Activated naive CD8-positive, alpha-beta T cell treated with anti-CD3 and anti-CD28 coated beads, Interleukin-2, amount 10 ng/mL, durations not matched to agents 7 days and 5 days (primary cell): ENCODE measurements around the gene CIB4. TPM values are rescaled to one million over a fixed set of nuclear protein-coding genes. Genes with fewer than 3 reads are reported as not detected.

Experiments used
- ATAC-seq: fragments of 150-1000 bp; cut with Tn5 transposase; one replicate; pipeline ENCODE4 v1.10.0; 2021; ENCODE audit warnings: low read depth, moderate library complexity
- POLR2A ChIA-PET: fragments of 350-600 bp; sonication (Branson Sonifier 250); formaldehyde crosslinking; loops from one replicate; lab custom pipeline; 2021; ENCODE audit warnings: antibody characterized with exemption; lab: Charles Lee
- DNase-seq: peaks from one replicate; pipeline ENCODE4 v3.0.0; 2021
- H3K27ac Mint-ChIP-seq: one replicate; pipeline ENCODE4 v1.8.0; 2022; ENCODE audit warnings: mild to moderate bottlenecking, mixed read lengths
- H3K27me3 Mint-ChIP-seq: one replicate; pipeline ENCODE4 v1.8.0; 2022; ENCODE audit warnings: mild to moderate bottlenecking, moderate library complexity, mixed read lengths
- H3K36me3 Mint-ChIP-seq: one replicate; pipeline ENCODE4 v1.8.0; 2021; ENCODE audit warnings: mild to moderate bottlenecking, mixed read lengths
- H3K4me1 Mint-ChIP-seq: one replicate; pipeline ENCODE4 v1.8.0; 2021; ENCODE audit warnings: mixed read lengths
- H3K4me3 Mint-ChIP-seq: one replicate; pipeline ENCODE4 v1.8.0; 2022; ENCODE audit warnings: mild to moderate bottlenecking, moderate library complexity, mixed read lengths
- H3K9me3 Mint-ChIP-seq: one replicate; pipeline ENCODE4 v1.8.0; 2021; ENCODE audit warnings: mixed read lengths
- total RNA-seq, 2 experiments: library from RNA; stranded (reverse); gene quantifications; one replicate each; pipeline ENCODE4 v1.2.3, GENCODE V29; 2021

The CIB4 gene
- total RNA-seq, 2 experiments from 2014 or later: not detected

- no peak overlapping the region for H3K4me3 Mint-ChIP-seq
- POLR2A ChIA-PET: interaction anchor here (0.5 kb wide), 1 partner anchor 10 kb away, joined by 3 read pairs; no protein-coding TSS in a partner anchor
- peak; percentile 14 for DNase-seq
- H3K27ac Mint-ChIP-seq: no peak overlapping the region
- H3K9me3 Mint-ChIP-seq: no peaks in the 10 kb centered on the region
- peaks cover 27% of the 10 kb centered on the region for H3K27me3 Mint-ChIP-seq
- H3K4me1 Mint-ChIP-seq: peaks cover 4% of the 10 kb centered on the region
- ATAC-seq: no peak
- no peaks in the 10 kb centered on the region for H3K36me3 Mint-ChIP-seq
Observed at GRCh38 chr2:26591619-26592505, 49.3 kb downstream of the CIB4 start.

DNA sequence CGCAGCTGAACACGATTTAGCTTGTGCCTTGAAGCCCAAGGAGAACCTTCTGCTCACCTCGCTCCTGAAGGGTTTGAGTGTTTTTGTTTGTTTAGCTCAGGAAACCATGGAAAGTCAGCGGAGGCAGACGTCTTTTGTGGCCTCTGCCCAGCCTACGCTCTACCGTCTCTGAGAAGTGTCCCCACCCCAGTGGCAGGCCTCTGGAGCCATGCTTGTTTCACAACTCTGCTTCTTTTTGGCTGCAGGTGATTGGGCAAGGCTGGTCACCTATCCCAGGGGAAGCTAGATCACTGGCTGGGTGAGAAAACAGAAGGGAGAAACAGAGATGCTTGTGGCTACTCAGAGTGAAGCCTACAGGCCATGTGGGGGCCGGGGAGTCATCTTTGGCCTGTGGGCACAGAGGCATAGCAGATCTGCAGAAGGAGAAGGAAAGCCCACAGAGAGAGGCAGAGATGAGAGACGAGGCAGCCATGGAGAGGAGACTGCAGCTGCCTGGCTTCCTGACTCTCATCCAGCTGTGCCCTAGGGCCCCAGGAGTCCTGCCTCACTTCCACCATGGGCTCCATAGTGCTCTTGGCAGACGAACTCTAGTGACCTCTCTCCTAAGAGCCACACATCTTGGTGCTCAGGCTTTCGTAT is 50.1 kb downstream of the CIB4 start:
- POLR2A ChIA-PET: interaction anchor here (0.5 to 0.6 kb wide), 2 partner anchors 10 to 330 kb away, joined by 3 read pairs; no protein-coding TSS in a partner anchor
- peak; percentile 14 for DNase-seq
- Mint-ChIP-seq H3K9me3 (no peaks in the 10 kb centered on the region), H3K36me3 (no peaks in the 10 kb centered on the region), H3K27ac (no peak overlapping the region), H3K4me3 (no peak overlapping the region), H3K27me3 (peaks cover 28% of the 10 kb centered on the region), H3K4me1 (peaks cover 3% of the 10 kb centered on the region)
- ATAC-seq: no peak

DNA sequence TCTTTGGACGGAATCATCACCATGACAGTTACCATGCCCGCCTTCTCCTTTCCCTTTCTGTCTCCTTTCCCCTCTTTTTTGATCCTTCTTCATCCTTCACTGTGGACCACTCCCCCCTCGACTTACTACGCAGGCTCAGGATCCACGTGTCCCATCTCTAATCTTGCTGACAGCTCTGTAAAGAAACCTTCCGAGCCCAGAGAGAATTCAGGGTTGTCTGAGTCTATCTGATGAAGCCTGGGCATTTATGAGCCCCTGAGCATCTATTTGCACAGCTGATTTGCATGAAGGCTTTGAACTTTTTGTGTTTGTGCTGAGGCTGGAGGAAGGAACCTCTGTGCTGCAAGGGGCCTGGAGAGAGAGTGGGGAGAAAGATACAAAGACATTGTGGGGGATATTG is 50.7 kb downstream of the CIB4 start:
- no peak for ATAC-seq
- POLR2A ChIA-PET: no interaction called here
- Mint-ChIP-seq H3K36me3 (no peaks in the 10 kb centered on the region), H3K9me3 (no peaks in the 10 kb centered on the region), H3K27ac (no peak overlapping the region), H3K4me3 (no peak overlapping the region), H3K27me3 (peaks cover 25% of the 10 kb centered on the region), H3K4me1 (no peaks in the 10 kb centered on the region)
- no peak for DNase-seq

GRCh38 chr2:26588576-26588975 is 52.6 kb downstream of the CIB4 start:
- ATAC-seq (no peak), DNase-seq (peak; percentile 14)
- POLR2A ChIA-PET: no interaction called here
- Mint-ChIP-seq H3K9me3 (no peaks in the 10 kb centered on the region), H3K36me3 (no peaks in the 10 kb centered on the region), H3K4me3 (no peak overlapping the region), H3K4me1 (no peaks in the 10 kb centered on the region), H3K27ac (no peak overlapping the region), H3K27me3 (peaks cover 9% of the 10 kb centered on the region)

- DNase-seq (no peak), ATAC-seq (no peak)
- H3K4me1 Mint-ChIP-seq: no peaks in the 10 kb centered on the region
- no peak overlapping the region for H3K4me3 Mint-ChIP-seq
- no peak overlapping the region for H3K27ac Mint-ChIP-seq
- POLR2A ChIA-PET: no interaction called here
- peaks cover 8% of the 10 kb centered on the region for H3K27me3 Mint-ChIP-seq
- H3K9me3 Mint-ChIP-seq: no peaks in the 10 kb centered on the region
- no peaks in the 10 kb centered on the region for H3K36me3 Mint-ChIP-seq
Observed at GRCh38 chr2:26587994-26588393, 53.2 kb downstream of the CIB4 start.

DNA sequence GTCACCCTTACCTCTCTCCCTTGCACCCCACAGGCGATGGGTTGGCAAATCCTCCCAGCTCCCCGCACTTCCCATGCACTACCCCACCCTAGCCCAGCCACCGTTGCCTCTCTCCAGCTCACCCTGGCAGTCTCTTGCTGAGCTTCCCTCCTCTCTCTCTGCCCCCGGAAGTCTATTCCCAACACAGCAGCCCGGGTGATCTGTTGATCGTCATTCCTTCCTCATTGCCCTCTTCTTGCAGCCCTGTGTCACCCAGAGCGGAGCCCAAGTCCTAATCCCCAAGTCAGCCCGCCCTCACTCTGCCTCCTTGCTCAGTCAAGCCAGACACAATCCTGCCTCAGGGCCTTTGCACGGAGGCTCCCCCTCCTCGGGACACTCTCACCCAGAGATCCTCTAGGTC is 55.2 kb downstream of the CIB4 start:
- ATAC-seq (no peak), DNase-seq (no peak)
- Mint-ChIP-seq H3K4me1 (no peaks in the 10 kb centered on the region), H3K4me3 (no peak overlapping the region), H3K27me3 (peaks cover 16% of the 10 kb centered on the region), H3K9me3 (no peaks in the 10 kb centered on the region), H3K36me3 (no peaks in the 10 kb centered on the region), H3K27ac (no peak overlapping the region)
- POLR2A ChIA-PET: no interaction called here

- POLR2A ChIA-PET: no interaction called here
- Mint-ChIP-seq H3K9me3 (no peaks in the 10 kb centered on the region), H3K27ac (no peak overlapping the region), H3K4me3 (no peak overlapping the region), H3K36me3 (no peaks in the 10 kb centered on the region), H3K4me1 (no peaks in the 10 kb centered on the region), H3K27me3 (peaks cover 16% of the 10 kb centered on the region)
- no peak for DNase-seq
- no peak for ATAC-seq
Observed at GRCh38 chr2:26585100-26585499, 56.1 kb downstream of the CIB4 start.

GRCh38 chr2:26584656-26585055 is 56.5 kb downstream of the CIB4 start:
- peaks cover 16% of the 10 kb centered on the region for H3K27me3 Mint-ChIP-seq

GRCh38 chr2:26584191-26584590 is 57.0 kb downstream of the CIB4 start:
- Mint-ChIP-seq H3K27ac (no peak overlapping the region), H3K9me3 (no peaks in the 10 kb centered on the region), H3K27me3 (peaks cover 15% of the 10 kb centered on the region), H3K4me1 (no peaks in the 10 kb centered on the region), H3K36me3 (no peaks in the 10 kb centered on the region), H3K4me3 (no peak overlapping the region)
- DNase-seq (no peak), ATAC-seq (no peak)
- POLR2A ChIA-PET: no interaction called here

More at GRCh38 chr2:26584656-26585055, 56.5 kb downstream of the CIB4 start:
- DNase-seq (no peak), ATAC-seq (no peak)
- POLR2A ChIA-PET: no interaction called here
- Mint-ChIP-seq H3K9me3 (no peaks in the 10 kb centered on the region), H3K4me3 (no peak overlapping the region), H3K36me3 (no peaks in the 10 kb centered on the region), H3K4me1 (no peaks in the 10 kb centered on the region), H3K27ac (no peak overlapping the region)

- H3K4me3 Mint-ChIP-seq: no peak overlapping the region
- POLR2A ChIA-PET: no interaction called here
- no peaks in the 10 kb centered on the region for H3K9me3 Mint-ChIP-seq
- ATAC-seq (no peak), DNase-seq (no peak)
- H3K27ac Mint-ChIP-seq: no peak overlapping the region
- H3K27me3 Mint-ChIP-seq: peaks cover 16% of the 10 kb centered on the region
- no peaks in the 10 kb centered on the region for H3K36me3 Mint-ChIP-seq
- no peaks in the 10 kb centered on the region for H3K4me1 Mint-ChIP-seq
Observed at GRCh38 chr2:26583381-26583911, 57.7 kb downstream of the CIB4 start.

GRCh38 chr2:26582890-26583289 is 58.3 kb downstream of the CIB4 start:
- POLR2A ChIA-PET: no interaction called here
- no peak for DNase-seq
- no peak for ATAC-seq
- Mint-ChIP-seq H3K27me3 (peaks cover 19% of the 10 kb centered on the region), H3K4me3 (no peak overlapping the region), H3K27ac (no peak overlapping the region), H3K9me3 (no peaks in the 10 kb centered on the region), H3K36me3 (no peaks in the 10 kb centered on the region), H3K4me1 (peaks cover 1% of the 10 kb centered on the region)

GRCh38 chr2:26581991-26582842 is 58.9 kb downstream of the CIB4 start:
- Mint-ChIP-seq H3K27ac (no peak overlapping the region), H3K4me3 (no peak overlapping the region), H3K4me1 (peaks cover 4% of the 10 kb centered on the region), H3K27me3 (peaks cover 22% of the 10 kb centered on the region), H3K36me3 (no peaks in the 10 kb centered on the region), H3K9me3 (no peaks in the 10 kb centered on the region)
- no peak for ATAC-seq
- no peak for DNase-seq
- POLR2A ChIA-PET: no interaction called here
